Nephron progenitor cell (in vitro differentiated cells): ENCODE data around the gene TTF2.
A peak's percentile ranks its signal among the peaks of the same experiment; 100 is the strongest.

ENCODE experiments used
- DNase-seq: peaks from one replicate; pipeline ENCODE4 v3.0.0; 2021
- H3K27ac Mint-ChIP-seq: 2 replicates; pipeline ENCODE4 v1.8.0; 2021; ENCODE audit warnings: mild to moderate bottlenecking, moderate library complexity, mixed read lengths
- H3K27me3 Mint-ChIP-seq: 2 replicates; pipeline ENCODE4 v1.8.0; 2021; ENCODE audit warnings: mild to moderate bottlenecking, low read depth, mixed read lengths; ENCODE audit not compliant: poor library complexity
- H3K36me3 Mint-ChIP-seq: 2 replicates; pipeline ENCODE4 v1.8.0; 2021; ENCODE audit warnings: low read depth, mixed read lengths
- H3K4me1 Mint-ChIP-seq: 2 replicates; pipeline ENCODE4 v1.8.0; 2021; ENCODE audit warnings: mixed read lengths
- H3K4me3 Mint-ChIP-seq: 2 replicates; pipeline ENCODE4 v1.8.0; 2021; ENCODE audit warnings: mild to moderate bottlenecking, moderate library complexity, mixed read lengths
- H3K9me3 Mint-ChIP-seq: 2 replicates; pipeline ENCODE4 v1.8.0; 2021; ENCODE audit warnings: mild to moderate bottlenecking, moderate library complexity, mixed read lengths
- CTCF ChIP-seq: fragments of 200-600 bp; sonication (generic); IDR thresholded peaks from 2 replicates; pipeline ENCODE4 v1.5.0; 2021; ENCODE audit warnings: antibody characterized with exemption

The TTF2 gene

GRCh38 chr1:117127795-117128194 is 67.7 kb downstream of the TTF2 start:
- no peak for TF ChIP-seq CTCF
- Mint-ChIP-seq H3K27ac (no peak overlapping the region), H3K36me3 (no peaks in the 10 kb centered on the region), H3K27me3 (peaks cover 7% of the 10 kb centered on the region), H3K4me1 (peaks cover 19% of the 10 kb centered on the region), H3K9me3 (no peaks in the 10 kb centered on the region), H3K4me3 (no peak overlapping the region)
- DNase-seq: no peak

- TF ChIP-seq CTCF: peak; percentile 52
- Mint-ChIP-seq H3K4me1 (peaks cover 14% of the 10 kb centered on the region), H3K4me3 (no peak overlapping the region), H3K36me3 (no peaks in the 10 kb centered on the region), H3K9me3 (no peaks in the 10 kb centered on the region), H3K27ac (peak overlapping the region; percentile 15), H3K27me3 (peaks cover 7% of the 10 kb centered on the region)
- DNase-seq: no peak
Measured at GRCh38 chr1:117128323-117129079, 68.4 kb downstream of the TTF2 start.

GRCh38 chr1:117130526-117130925 is 70.4 kb downstream of the TTF2 start:
- peaks cover 9% of the 10 kb centered on the region for H3K27me3 Mint-ChIP-seq
- peaks cover 25% of the 10 kb centered on the region for H3K4me1 Mint-ChIP-seq
- DNase-seq: no peak
- no peaks in the 10 kb centered on the region for H3K9me3 Mint-ChIP-seq
- no peaks in the 10 kb centered on the region for H3K36me3 Mint-ChIP-seq
- no peak for TF ChIP-seq CTCF
- H3K4me3 Mint-ChIP-seq: no peak overlapping the region
- no peak overlapping the region for H3K27ac Mint-ChIP-seq

GRCh38 chr1:117135329-117135728 is 75.2 kb downstream of the TTF2 start:
- DNase-seq: no peak
- H3K4me3 Mint-ChIP-seq: no peak overlapping the region
- H3K27ac Mint-ChIP-seq: no peak overlapping the region

GRCh38 chr1:117136749-117137148 is 76.6 kb downstream of the TTF2 start:
- H3K36me3 Mint-ChIP-seq: no peaks in the 10 kb centered on the region
- H3K4me3 Mint-ChIP-seq: no peak overlapping the region
- H3K4me1 Mint-ChIP-seq: peaks cover 23% of the 10 kb centered on the region
- TF ChIP-seq CTCF: no peak
- H3K27me3 Mint-ChIP-seq: peaks cover 6% of the 10 kb centered on the region
- no peaks in the 10 kb centered on the region for H3K9me3 Mint-ChIP-seq
- no peak for DNase-seq
- no peak overlapping the region for H3K27ac Mint-ChIP-seq

More at GRCh38 chr1:117135329-117135728, 75.2 kb downstream of the TTF2 start:
- Mint-ChIP-seq H3K27me3 (peaks cover 6% of the 10 kb centered on the region), H3K36me3 (no peaks in the 10 kb centered on the region), H3K4me1 (peaks cover 23% of the 10 kb centered on the region), H3K9me3 (no peaks in the 10 kb centered on the region)
- no peak for TF ChIP-seq CTCF

GRCh38 chr1:117137281-117137855 is 77.2 kb downstream of the TTF2 start:
- H3K27ac Mint-ChIP-seq: no peak overlapping the region
- no peaks in the 10 kb centered on the region for H3K36me3 Mint-ChIP-seq
- peaks cover 23% of the 10 kb centered on the region for H3K4me1 Mint-ChIP-seq
- H3K27me3 Mint-ChIP-seq: peaks cover 6% of the 10 kb centered on the region
- no peak for DNase-seq
- no peaks in the 10 kb centered on the region for H3K9me3 Mint-ChIP-seq
- no peak for TF ChIP-seq CTCF
- no peak overlapping the region for H3K4me3 Mint-ChIP-seq
